Natural killer cell (primary cell): ENCODE measurements around the gene ACTL7A. TPM values are rescaled to one million over a fixed set of nuclear protein-coding genes. Genes with fewer than 3 reads are reported as not detected.

ENCODE experiments used
- ATAC-seq, 3 donors: fragments of 150-1000 bp in 2 of 3; fragments of 200-7000 bp in 1 of 3; cut with Tn5 transposase; 1 replicate in 1 of 3; 2 replicates in 2 of 3; pipeline ENCODE4 v1.10.0; 2021; ENCODE audit warnings: mild to moderate bottlenecking in 2 of 3, moderate library complexity in 2 of 3
- DNase-seq, 2 donors: peaks; one replicate each; pipeline versions ENCODE4 v3.0.0 to v3.0.0-alpha.2; 2013 to 2021; ENCODE audit warnings: mixed read lengths in 1 of 2
- H3K27ac ChIP-seq: one replicate; pipeline ENCODE4 v1.5.1; 2013; ENCODE audit warnings: mild to moderate bottlenecking, low read length
- H3K27me3 ChIP-seq: one replicate; pipeline ENCODE4 v1.6.1; 2013; ENCODE audit warnings: low read length; ENCODE audit not compliant: control insufficient read depth, insufficient read depth
- H3K36me3 ChIP-seq: one replicate; pipeline ENCODE4 v1.6.1; 2013; ENCODE audit warnings: low read length; ENCODE audit not compliant: control insufficient read depth, insufficient read depth
- H3K4me1 ChIP-seq: one replicate; pipeline ENCODE4 v1.6.1; 2013; ENCODE audit warnings: low read length; ENCODE audit not compliant: control insufficient read depth, insufficient read depth
- H3K4me3 ChIP-seq: one replicate; pipeline ENCODE4 v1.5.1; 2013; ENCODE audit warnings: low read length
- H3K9me3 ChIP-seq: one replicate; pipeline ENCODE4 v1.6.1; 2013; ENCODE audit warnings: low read length; ENCODE audit not compliant: control insufficient read depth, insufficient read depth
- H3K27ac Mint-ChIP-seq, 2 donors: one replicate each; pipeline ENCODE4 v1.8.0; 2022; ENCODE audit warnings: mild to moderate bottlenecking in 2 of 2, mixed read lengths in 2 of 2, moderate library complexity in 1 of 2
- H3K27me3 Mint-ChIP-seq, 2 donors: one replicate each; pipeline ENCODE4 v1.8.0; 2022; ENCODE audit warnings: low read depth in 2 of 2, mixed read lengths in 2 of 2
- H3K36me3 Mint-ChIP-seq: one replicate; pipeline ENCODE4 v1.8.0; 2022; ENCODE audit warnings: mixed read lengths
- H3K4me1 Mint-ChIP-seq, 2 donors: one replicate each; pipeline ENCODE4 v1.8.0; 2022; ENCODE audit warnings: mixed read lengths in 2 of 2
- H3K4me3 Mint-ChIP-seq: one replicate; pipeline ENCODE4 v1.8.0; 2022; ENCODE audit warnings: mild to moderate bottlenecking, moderate library complexity, mixed read lengths
- H3K9me3 Mint-ChIP-seq, 2 donors: one replicate each; pipeline ENCODE4 v1.8.0; 2022; ENCODE audit warnings: mixed read lengths in 2 of 2
- CTCF ChIP-seq: fragments of 200-600 bp; IDR thresholded peaks from one replicate; pipeline ENCODE4 v1.8.0; 2022; ENCODE audit warnings: antibody characterized with exemption
- WGBS: methylation state at CpG from one replicate; pipeline ENCODE4 v1.1.7; 2013; ENCODE audit warnings: missing lambda C conversion rate; ENCODE audit not compliant: insufficient coverage; 5-methylcytosine and 5-hydroxymethylcytosine counted together
- intact Hi-C: fragments of 100-400 bp; cut with micrococcal nuclease; formaldehyde crosslinking; loops from one replicate; pipeline ENCODE4 v1.14.2; 2022
- total RNA-seq, 4 donors: library from RNA; stranded (reverse); fragments of 120-200 nt in 1 of 4; gene quantifications; one replicate each; pipeline versions ENCODE4 v1.2.3 to v1.2.4, GENCODE V29; 2013 to 2022

Gene ACTL7A
- total RNA-seq, 3 donors from 2014 or later (not counting 1 experiment from before 2014, with no cell fraction given): not detected

- H3K27me3 Mint-ChIP-seq: peaks cover 0 to under 1% of the 10 kb centered on the region in 2 donors
- H3K4me3 ChIP-seq: no peak overlapping the region
- no peak overlapping the region for H3K27ac Mint-ChIP-seq
- H3K27ac ChIP-seq: no peak overlapping the region
- no peaks in the 10 kb centered on the region for H3K36me3 Mint-ChIP-seq
- H3K27me3 ChIP-seq: no peaks in the 10 kb centered on the region
- no peak for DNase-seq
- H3K4me1 ChIP-seq: no peaks in the 10 kb centered on the region
- TF ChIP-seq CTCF: no peak
- 87% methylated on average over 7 of the region's 7 CpGs for WGBS
- H3K4me3 Mint-ChIP-seq: no peak overlapping the region
- H3K9me3 ChIP-seq: no peaks in the 10 kb centered on the region
- ATAC-seq: no peak
- intact Hi-C loops: no loop called here
- no peaks in the 10 kb centered on the region for H3K36me3 ChIP-seq
- peaks cover 6 to 8% of the 10 kb centered on the region in 2 donors for H3K4me1 Mint-ChIP-seq
- H3K9me3 Mint-ChIP-seq: no peaks in the 10 kb centered on the region
Observed at GRCh38 chr9:108835831-108836230, 26.2 kb upstream of the ACTL7A start.

GRCh38 chr9:108836319-108836718 lies 25.7 kb upstream of the ACTL7A start:
- no peaks in the 10 kb centered on the region for H3K9me3 ChIP-seq
- Mint-ChIP-seq H3K4me1 (peaks cover 6 to 8% of the 10 kb centered on the region in 2 donors), H3K9me3 (no peaks in the 10 kb centered on the region), H3K36me3 (no peaks in the 10 kb centered on the region), H3K27ac (no peak overlapping the region), H3K4me3 (no peak overlapping the region), H3K27me3 (peaks cover 0 to 3% of the 10 kb centered on the region in 2 donors)
- no peak for ATAC-seq
- no peak for TF ChIP-seq CTCF
- intact Hi-C loops: no loop called here
- DNase-seq: no peak
- no peaks in the 10 kb centered on the region for H3K4me1 ChIP-seq
- WGBS: 72% methylated on average over 9 of the region's 9 CpGs
- H3K36me3 ChIP-seq: no peaks in the 10 kb centered on the region
- no peaks in the 10 kb centered on the region for H3K27me3 ChIP-seq
- no peak overlapping the region for H3K4me3 ChIP-seq
- no peak overlapping the region for H3K27ac ChIP-seq

- ATAC-seq (no peak), DNase-seq (no peak)
- H3K4me3 Mint-ChIP-seq: no peak overlapping the region
- H3K27ac ChIP-seq: no peak overlapping the region
- H3K27me3 Mint-ChIP-seq: peaks cover 0 to 3% of the 10 kb centered on the region in 2 donors
- no peaks in the 10 kb centered on the region for H3K9me3 ChIP-seq
- no peak for TF ChIP-seq CTCF
- WGBS: 87% methylated on average over 5 of the region's 5 CpGs
- H3K4me3 ChIP-seq: no peak overlapping the region
- peaks cover 6 to 8% of the 10 kb centered on the region in 2 donors for H3K4me1 Mint-ChIP-seq
- no peaks in the 10 kb centered on the region for H3K4me1 ChIP-seq
- no peaks in the 10 kb centered on the region for H3K27me3 ChIP-seq
- H3K9me3 Mint-ChIP-seq: no peaks in the 10 kb centered on the region
- intact Hi-C loops: no loop called here
- no peaks in the 10 kb centered on the region for H3K36me3 Mint-ChIP-seq
- H3K36me3 ChIP-seq: no peaks in the 10 kb centered on the region
- no peak overlapping the region for H3K27ac Mint-ChIP-seq
Observed at GRCh38 chr9:108836781-108837180, 25.3 kb upstream of the ACTL7A start.

- Mint-ChIP-seq H3K36me3 (no peaks in the 10 kb centered on the region), H3K9me3 (no peaks in the 10 kb centered on the region), H3K4me1 (peaks cover 10 to 12% of the 10 kb centered on the region in 2 donors), H3K27ac (no peak overlapping the region), H3K27me3 (peaks cover 0 to 3% of the 10 kb centered on the region in 2 donors), H3K4me3 (no peak overlapping the region)
- intact Hi-C loops: no loop called here
- DNase-seq (no peak), ATAC-seq (no peak)
- Histone ChIP-seq H3K27ac (no peak overlapping the region), H3K27me3 (no peaks in the 10 kb centered on the region), H3K9me3 (no peaks in the 10 kb centered on the region), H3K4me1 (no peaks in the 10 kb centered on the region), H3K4me3 (no peak overlapping the region), H3K36me3 (no peaks in the 10 kb centered on the region)
- 89% methylated on average over 3 of the region's 4 CpGs for WGBS
- no peak for TF ChIP-seq CTCF
Observed at GRCh38 chr9:108837530-108837929, 24.5 kb upstream of the ACTL7A start.
